ENCODE data around the gene SIPA1L3.

The SIPA1L3 gene

GRCh38 chr19:38093154-38093553 lies 186.1 kb downstream of the SIPA1L3 start:
- DNase-seq (ENCODE audit: insufficient read length, low spot score) (no peak), FAIRE-seq (no peak)

DNA sequence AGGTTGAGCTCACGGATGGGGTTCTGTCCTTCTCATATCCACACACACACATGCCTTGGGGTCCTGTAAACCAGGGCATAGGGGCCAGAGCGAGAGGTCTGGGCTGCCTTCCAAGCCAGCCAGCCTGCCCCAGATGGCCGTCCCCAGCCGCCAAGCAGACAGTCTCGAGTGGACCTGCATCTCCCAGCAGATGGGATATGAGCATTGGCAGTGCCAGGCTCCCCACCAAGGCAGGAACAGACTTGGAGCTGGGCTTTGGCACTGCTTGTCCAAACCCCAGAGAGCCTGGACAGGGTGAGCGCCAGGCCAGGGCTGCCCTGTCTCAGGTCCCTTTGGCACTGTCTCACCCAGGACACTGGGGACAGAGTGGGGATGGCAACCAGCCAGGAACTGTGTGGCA lies 186.6 kb downstream of the SIPA1L3 start:
- DNase-seq (ENCODE audit: insufficient read length, low spot score) (no peak), FAIRE-seq (no peak)

- FAIRE-seq (peak; percentile 13), DNase-seq (ENCODE audit: insufficient read length, low spot score) (peak; percentile 72)
Measured at GRCh38 chr19:38095411-38096308, 188.7 kb downstream of the SIPA1L3 start.

DNA sequence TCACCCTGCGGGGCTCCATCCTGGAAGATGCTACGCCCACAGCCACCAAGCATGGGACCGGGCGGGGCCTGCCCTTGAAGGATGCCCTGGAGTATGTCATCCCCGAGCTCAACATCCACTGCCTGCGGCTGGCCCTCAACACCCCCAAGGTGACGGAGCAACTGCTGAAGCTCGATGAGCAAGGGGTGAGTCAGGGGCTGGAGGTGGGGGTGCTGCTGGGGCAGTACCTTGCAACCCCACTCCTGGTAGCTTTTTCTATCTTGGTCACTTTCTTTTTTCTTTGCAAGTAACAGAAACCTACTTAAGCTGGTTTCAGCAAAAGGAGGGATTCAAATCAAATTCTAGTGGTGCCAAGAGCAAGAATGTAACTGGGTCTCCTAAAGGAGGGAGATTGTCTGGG lies 193.0 kb downstream of the SIPA1L3 start:
- no peak for FAIRE-seq
- no peak for DNase-seq (ENCODE audit: insufficient read length, low spot score)

GRCh38 chr19:38100589-38100988 lies 193.6 kb downstream of the SIPA1L3 start:
- DNase-seq (ENCODE audit: insufficient read length, low spot score) (no peak), FAIRE-seq (no peak)

DNA sequence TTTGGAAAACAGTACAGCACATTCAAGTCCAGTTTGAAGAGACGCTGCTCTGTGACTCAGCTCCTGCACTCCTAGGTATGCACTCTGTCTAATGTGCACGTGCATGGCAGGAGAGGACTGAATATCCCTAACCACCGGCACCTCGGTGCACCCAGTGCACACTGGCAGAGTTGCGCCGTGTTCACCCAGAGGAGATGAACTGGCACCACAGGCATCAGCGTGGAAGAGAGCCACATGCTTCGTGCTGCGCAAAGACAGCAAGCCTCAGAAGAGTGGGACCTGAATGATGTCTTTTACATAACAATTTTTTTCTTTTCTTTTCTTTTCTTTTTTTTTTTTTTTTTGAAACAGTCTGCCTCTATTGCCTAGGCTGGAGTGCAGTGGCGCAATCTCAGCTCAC lies 194.7 kb downstream of the SIPA1L3 start:
- DNase-seq (ENCODE audit: insufficient read length, low spot score) (no peak), FAIRE-seq (no peak)

- FAIRE-seq: no peak
Measured at GRCh38 chr19:38105574-38105973, 198.6 kb downstream of the SIPA1L3 start.

DNA sequence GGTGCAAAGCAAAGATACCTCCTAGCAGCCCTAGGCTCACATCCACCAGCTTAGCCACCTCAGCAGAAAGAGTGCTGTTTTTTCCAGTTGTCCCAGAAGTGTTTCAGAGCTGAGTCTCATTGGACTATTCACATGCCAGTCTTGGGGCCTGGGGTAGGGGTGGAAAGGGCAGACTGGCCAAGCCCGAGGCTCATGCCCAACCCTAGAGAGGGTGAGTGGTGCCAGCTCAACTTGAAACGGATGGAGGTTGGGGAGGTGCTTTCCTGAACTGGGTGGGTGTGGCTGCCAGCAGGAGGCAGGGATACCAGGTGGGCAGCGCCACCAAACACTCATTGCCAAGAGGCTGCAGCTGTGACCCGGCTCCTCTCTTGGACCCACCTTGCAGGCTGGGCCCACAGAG lies 200.1 kb downstream of the SIPA1L3 start:
- FAIRE-seq (no peak), DNase-seq (ENCODE audit: insufficient read length, low spot score) (no peak)

More at GRCh38 chr19:38105574-38105973, 198.6 kb downstream of the SIPA1L3 start:
- no peak for DNase-seq (ENCODE audit: insufficient read length, low spot score)

- FAIRE-seq (peak; percentile 99), DNase-seq (ENCODE audit: insufficient read length, low spot score) (no peak)
Measured at GRCh38 chr19:38111898-38112297, 204.9 kb downstream of the SIPA1L3 start.

DNA sequence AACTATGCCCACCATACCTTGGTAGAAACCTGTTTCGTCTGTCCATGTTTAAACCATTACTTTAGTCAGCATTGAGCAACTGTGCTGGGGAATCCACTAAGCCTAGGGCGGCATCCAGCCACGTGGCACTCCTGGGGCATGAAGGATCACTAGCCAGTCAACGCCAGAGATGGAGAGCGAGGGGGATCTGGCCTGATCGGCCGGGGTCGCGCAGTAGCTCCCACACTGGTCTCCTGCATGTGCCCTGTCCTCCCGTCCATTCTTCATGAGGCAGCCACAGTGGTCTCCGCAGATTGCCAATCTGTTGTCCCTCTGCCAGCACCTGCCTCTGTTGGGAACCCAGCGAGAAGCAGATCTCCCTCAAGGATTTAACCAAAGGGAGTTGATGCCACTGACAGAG lies 207.6 kb downstream of the SIPA1L3 start:
- DNase-seq (ENCODE audit: insufficient read length, low spot score) (no peak), FAIRE-seq (no peak)

DNA sequence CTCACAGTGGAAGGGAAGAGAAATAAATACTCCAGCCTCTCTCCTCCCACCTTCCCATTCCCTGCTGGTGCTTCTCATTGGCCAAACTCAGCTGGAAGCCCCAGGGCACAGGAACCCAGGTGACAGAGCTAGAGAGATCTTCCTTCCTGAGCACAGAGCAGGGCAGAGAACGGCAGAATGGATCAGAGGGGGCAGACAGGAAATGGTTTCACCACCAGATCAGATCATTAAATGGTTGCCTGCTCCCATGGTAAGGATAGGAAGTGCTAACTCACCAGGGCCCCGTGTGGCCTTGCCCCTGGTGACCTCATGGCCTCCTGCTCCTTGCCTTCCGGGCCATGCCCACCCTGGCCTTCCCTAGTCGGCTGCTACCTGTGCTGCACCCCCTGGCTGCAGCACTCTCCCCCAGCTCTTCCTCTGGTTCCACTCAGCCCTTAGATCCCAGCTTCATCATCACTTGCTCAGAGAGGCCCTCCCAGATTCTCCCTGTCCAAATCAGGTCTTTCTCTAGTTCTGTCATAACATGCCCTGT lies 208.3 kb downstream of the SIPA1L3 start:
- FAIRE-seq: no peak

GRCh38 chr19:38118176-38118575 lies 211.2 kb downstream of the SIPA1L3 start:
- no peak for FAIRE-seq
- DNase-seq (ENCODE audit: insufficient read length, low spot score): no peak

More for the DNA sequence above, 208.3 kb downstream of the SIPA1L3 start:
- DNase-seq (ENCODE audit: insufficient read length, low spot score): no peak

- DNase-seq (ENCODE audit: insufficient read length, low spot score) (no peak), FAIRE-seq (no peak)
Measured at GRCh38 chr19:38120471-38121025, 213.5 kb downstream of the SIPA1L3 start.

DNA sequence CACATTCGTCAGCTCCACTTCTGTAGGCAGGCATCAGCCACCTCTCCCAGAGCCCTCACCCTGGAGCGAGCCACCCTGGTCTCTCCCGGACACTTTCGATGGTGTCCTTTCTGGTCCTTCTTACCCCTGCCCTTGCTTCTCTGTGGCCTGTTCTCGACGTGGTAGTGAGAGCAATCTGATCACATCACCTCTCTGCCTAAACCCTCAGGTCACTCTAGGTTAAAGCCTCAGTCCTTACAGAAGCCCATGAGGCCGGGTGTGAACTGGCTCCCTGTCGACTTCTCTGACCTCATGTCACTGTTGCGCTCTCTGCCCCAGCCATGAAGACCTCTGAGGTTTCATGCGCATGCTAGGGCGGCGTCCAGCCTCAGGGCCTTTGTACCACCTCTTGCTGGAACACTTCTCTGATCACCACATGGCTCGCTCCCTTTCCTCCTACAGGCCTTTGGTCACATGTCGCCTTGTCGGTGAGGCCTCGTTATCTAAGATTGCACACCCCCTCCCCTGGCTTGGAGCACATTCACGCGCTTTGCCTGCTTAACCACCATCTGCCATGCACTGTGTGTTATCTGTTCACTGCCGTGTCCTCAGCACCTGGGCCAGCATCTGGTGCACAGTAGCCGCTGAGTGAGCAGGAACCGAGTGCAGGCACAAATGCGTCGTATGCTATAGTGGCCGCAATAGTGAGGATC lies 215.5 kb downstream of the SIPA1L3 start:
- FAIRE-seq (peak; percentile 9), DNase-seq (ENCODE audit: insufficient read length, low spot score) (no peak)

- DNase-seq (ENCODE audit: insufficient read length, low spot score): no peak
- no peak for FAIRE-seq
Measured at GRCh38 chr19:38125238-38125637, 218.2 kb downstream of the SIPA1L3 start.

GRCh38 chr19:38130399-38130798 lies 223.4 kb downstream of the SIPA1L3 start:
- FAIRE-seq (no peak), DNase-seq (ENCODE audit: insufficient read length, low spot score) (no peak)

DNA sequence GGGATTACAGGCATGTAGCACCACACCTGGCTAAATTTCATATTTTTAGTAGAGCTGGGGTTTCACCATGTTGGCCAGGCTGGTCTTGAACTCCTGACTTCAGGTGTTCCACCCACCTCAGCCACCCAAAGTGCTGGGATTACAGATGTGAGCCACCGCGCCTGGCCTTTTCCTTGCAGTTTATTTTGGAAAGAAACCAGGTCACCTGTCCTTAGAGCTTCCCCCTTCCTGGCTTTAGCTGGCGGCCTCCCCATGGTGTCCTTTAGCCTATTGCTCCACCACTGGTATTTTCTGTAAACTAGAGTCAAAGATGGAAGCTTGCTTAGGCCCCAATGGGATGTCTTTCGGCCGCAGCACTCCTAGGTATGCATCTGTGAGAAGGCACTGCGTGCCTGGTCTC lies 225.8 kb downstream of the SIPA1L3 start:
- no peak for FAIRE-seq
- DNase-seq (ENCODE audit: insufficient read length, low spot score): no peak

DNA sequence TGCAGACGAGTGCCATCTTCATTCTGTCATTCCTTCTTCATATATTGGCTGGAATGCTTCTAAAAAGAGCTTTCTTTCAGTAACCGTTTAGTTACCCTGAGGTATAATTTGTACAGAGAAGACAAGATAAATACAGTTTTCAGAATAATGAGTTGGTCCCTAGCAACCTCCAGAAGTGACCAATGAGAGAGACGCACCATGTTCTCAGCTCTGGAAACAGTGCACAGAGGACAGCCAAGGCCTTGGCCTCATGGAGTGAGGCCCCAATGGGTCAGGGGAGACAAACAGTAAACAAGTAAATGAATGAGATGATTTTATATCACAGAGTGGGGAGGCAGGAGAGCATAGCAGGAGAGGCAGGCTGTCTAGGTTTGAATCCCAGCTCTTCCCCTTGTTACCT lies 226.3 kb downstream of the SIPA1L3 start:
- DNase-seq (ENCODE audit: insufficient read length, low spot score): no peak
- no peak for FAIRE-seq

DNA sequence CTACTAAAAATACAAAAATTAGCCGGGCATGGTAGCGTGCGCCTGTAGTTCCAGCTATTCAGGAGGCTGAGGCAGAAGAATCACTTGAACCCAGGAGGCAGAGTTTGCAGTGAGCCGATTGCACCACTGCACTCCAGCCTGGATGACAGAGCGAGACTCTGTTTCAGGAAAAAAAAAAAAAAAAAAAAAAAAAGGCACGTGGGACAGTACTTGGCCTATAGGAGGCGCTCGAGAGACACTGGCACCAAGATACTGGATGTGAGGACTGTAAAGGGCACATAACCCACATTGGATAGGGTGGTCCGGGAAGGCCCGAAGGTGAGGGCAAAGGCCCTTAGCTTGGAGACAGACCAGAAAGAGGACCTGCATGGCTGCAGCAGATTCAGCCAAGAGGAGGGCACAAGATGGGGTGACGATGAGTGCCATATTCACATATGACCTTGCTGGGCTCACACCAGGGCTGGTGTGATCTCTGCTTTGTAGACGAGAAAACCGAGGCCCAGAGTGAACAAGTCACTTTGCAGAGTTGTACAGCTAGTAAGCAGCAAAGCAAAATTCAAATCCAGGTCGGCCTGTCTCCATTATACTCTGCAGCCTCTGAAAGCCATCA lies 227.6 kb downstream of the SIPA1L3 start:
- DNase-seq (ENCODE audit: insufficient read length, low spot score) (no peak), FAIRE-seq (no peak)

DNA sequence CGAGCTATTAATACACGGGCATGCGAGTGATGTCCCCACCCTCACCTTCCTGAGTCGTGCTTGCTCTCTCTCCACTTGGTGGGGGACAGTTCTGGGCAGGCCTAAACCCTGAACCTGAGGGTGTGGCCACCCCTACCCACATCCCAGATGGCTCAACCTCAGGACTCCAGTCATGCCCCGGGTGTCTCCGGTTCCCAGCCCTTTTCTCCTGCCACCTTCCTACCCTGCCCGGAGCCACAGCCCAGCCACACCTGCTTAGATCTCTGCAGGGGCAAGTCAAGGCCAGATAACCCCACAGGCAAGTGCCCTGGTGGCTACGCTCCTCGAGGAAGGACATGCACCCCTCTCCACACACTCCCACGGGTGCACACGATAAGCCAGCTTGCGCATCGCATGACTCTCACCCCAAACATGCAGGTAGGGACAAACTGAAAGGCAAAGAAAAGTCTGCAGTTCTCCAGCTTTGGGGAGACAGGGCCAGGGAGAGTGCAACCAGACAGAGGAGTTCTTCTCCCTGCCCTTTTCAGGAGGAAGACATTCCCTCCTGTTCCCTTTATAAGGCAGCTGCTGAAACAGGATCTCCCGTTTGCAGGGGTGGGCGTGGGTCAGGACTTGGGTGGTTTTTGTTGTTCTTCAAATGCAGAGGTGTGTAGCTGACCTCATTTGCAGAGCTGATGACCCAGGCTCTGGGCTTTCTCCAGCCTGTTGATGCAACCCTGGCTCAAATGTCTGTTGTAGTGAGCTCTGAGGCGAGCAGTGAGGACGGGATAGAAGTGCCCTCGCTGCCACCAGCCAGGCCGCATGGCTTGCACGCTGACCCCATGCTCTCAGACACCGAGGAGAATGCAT lies 228.4 kb downstream of the SIPA1L3 start:
- DNase-seq (ENCODE audit: insufficient read length, low spot score): no peak
- FAIRE-seq: no peak
